GM19467 (cell line): ENCODE measurements around the gene ERVW-1.
"Not testable (repeated sequence)": the region's sequence is repeated elsewhere in the genome, so short reads cannot be mapped to it uniquely, and the experiment has no call there.

ENCODE experiments used
- ATAC-seq: cut with Tn5 transposase; IDR thresholded peaks from one replicate; pipeline ENCODE4 v1.9.1; 2021; ENCODE audit warnings: mild to moderate bottlenecking, moderate library complexity; ENCODE audit not compliant: unreplicated experiment

The ERVW-1 gene, protein sequence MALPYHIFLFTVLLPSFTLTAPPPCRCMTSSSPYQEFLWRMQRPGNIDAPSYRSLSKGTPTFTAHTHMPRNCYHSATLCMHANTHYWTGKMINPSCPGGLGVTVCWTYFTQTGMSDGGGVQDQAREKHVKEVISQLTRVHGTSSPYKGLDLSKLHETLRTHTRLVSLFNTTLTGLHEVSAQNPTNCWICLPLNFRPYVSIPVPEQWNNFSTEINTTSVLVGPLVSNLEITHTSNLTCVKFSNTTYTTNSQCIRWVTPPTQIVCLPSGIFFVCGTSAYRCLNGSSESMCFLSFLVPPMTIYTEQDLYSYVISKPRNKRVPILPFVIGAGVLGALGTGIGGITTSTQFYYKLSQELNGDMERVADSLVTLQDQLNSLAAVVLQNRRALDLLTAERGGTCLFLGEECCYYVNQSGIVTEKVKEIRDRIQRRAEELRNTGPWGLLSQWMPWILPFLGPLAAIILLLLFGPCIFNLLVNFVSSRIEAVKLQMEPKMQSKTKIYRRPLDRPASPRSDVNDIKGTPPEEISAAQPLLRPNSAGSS

DNA sequence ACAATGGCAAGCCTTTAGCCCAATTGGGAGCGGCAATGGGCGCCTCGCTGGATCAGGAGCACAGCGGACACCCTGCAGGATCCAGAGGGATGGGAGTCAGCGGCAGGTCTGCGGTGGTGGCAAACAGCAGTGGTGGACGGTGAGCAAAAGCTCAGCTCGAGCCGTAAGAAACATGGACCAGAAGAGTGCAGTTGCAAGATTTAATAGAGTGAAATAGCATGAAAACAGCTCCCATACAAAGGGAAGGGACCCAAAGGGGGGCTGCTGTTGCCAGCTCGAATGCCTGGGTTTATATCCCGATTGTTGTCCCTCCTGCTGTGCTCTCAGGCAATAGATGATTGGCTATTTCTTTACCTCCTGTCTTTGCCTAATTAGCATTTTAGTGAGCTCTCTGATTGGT lies at the start of gene ERVW-1:
Gene ERVW-1, minus strand, starts transcription at position 266 of the 400 bp plus-strand sequence. CDS start 7,565 bp downstream, outside the sequence.
- ATAC-seq, result not testable (repeated sequence)

DNA sequence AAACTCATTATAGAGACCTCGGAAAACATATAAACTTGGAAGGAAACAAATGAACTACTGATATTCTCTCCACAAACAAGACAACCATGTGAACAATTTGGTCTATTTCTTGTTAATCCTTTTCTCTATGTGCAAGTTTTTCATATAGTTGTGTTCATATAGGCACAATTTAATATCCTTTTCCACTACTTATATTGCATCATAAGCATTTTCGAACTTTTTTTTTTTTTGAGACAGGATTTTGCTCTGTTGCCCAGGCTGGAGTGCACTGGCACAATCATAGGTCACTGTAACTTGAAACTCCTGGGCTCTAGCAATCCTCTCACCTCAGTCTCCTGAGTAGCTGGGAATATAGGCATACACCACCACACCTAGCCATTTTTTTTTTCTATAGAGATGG lies 45.4 kb upstream of the ERVW-1 start:
- ATAC-seq, result no peak

DNA sequence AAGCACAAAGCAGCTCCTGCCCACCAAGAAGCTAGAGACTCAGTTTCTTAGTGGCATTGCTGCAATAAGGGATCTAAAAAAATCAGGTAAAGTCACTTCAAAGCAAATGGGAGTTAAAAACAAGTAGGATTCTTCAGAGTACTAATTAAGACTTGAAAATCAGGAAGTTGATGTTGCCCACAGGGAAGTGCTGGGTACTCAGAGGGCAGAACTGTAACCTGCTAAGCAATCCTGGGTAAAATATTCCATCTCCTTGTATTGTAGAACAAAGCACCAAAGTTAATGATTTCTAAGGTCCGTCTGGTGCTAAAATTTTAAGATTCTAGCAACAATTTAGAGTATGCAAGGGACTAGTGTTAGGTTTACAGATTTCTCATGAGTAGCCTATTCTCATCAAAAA lies 42.3 kb upstream of the ERVW-1 start:
- no peak for ATAC-seq

DNA sequence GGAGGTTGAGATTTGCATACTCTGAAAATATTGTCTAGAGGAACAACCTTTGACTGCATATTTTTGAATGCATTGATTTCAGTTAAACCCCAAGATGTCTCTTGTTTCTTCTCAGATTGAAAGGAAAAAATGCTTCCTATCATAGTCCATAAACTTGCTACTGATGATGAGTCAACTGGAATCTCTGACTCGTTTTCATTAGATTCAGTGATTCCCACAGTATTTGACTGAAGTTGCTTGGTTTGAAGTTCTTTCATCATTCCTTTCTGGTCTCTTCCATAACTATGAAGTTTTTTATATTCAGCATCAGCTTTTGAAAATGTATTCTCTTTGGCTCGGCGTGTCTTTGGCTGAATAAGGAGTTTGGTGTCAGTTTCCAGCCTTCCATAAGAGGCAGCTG lies 39.9 kb upstream of the ERVW-1 start:
- no peak for ATAC-seq

DNA sequence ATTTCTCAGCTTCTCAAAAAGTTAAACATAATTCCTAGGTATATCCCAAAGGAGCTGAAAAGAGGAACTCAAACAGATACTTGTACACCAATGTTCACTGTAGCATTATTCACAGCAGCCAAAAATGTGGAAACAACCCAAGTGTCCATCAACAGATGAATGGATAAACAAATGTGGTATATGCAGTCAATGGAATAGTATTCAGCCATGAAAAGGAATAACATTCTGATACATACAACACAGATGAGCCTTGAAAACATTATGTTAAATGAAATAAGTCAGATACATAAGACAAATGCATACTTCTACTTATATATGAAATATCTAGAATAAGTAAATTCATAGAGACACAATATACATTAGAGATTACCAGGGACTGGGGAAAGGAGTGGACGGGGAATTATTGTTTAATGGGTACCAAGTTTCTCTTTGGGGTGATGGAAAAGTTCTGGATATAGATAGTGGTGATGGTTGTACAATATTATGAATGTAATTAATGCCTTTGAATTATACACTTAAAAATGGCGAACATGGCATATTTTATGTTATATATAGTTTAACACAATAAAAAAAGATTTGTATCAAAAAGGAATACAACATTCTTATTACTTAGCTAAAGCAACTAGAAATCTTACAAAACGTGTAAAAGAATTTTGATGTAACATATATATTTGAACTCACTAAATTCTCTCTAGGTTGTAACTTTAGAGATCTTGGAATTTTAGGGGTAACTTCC lies 35.6 kb upstream of the ERVW-1 start:
- ATAC-seq, result no peak

DNA sequence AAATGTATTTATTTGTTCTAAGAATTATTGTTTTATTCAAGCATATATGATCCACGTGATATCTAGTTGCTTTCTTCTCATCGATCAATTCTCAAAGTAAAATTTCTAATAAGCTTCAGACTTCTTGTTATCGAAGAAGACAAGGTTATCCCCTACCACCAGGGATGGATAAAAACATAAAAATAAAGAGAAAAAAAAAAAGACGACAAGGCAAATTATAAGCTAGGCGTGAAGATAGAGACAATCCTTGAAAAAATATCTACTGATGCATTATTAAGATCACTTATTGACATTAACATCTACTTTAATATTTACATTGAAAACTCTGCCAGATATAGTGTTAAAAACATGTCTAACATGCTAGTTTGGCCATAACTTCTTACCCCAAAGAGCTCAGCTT lies 31.2 kb upstream of the ERVW-1 start:
- no peak for ATAC-seq

DNA sequence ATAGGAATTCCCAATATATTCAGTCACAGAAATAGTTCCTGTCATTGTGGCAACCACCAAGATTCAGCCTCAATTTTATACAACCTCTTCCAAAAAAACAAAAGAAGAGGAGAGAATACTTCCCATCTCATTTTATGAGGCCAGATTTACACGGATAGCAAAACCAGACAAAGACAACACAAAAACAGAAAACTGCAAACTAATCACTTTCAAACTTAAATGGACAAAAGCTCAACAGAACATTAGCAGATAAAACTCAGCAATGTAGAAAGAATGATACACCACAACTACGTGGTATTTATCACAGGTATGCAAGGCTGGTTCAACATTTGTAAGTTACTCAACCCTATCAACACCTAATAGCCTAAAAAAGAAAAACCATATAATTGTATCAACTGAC lies 28.6 kb upstream of the ERVW-1 start:
- ATAC-seq, result no peak

DNA sequence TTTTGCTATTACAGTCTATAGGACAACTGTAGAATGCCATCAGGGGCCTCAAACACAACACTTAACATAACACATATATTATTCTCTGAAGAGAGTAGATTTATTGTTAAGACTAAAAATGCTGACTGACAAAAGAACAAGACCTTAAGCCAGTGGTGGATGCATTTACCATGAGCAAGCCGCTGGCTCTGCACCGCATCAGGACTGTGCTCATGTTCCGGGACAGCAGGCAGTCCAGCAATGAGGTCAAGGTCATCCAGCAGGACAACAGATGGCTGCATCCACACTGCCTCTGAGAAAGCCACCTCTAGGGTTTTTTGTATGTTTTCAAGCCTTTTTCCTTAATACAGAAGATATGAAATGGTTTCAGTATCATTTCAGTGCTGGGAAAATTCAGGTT lies 26.8 kb upstream of the ERVW-1 start:
- ATAC-seq, result no peak

DNA sequence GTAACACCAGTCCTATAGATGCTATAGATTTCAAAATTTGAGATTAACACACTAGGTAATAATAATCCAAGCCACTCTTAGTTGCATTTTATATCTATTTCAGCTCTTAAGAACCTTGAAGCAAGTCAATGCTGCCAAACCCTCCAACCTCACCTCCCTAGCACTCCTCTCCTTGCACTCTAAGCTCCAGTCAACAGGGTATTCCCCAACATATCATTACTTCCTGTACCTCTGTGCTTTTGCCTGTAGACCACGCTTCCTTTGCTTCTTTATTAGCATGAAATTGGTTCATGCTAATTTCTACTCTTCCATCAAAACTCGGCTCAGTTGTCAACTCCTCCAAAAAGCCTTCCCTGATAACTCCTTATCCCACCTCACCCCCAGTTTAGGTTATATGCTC lies 26.0 kb upstream of the ERVW-1 start:
- no peak for ATAC-seq

DNA sequence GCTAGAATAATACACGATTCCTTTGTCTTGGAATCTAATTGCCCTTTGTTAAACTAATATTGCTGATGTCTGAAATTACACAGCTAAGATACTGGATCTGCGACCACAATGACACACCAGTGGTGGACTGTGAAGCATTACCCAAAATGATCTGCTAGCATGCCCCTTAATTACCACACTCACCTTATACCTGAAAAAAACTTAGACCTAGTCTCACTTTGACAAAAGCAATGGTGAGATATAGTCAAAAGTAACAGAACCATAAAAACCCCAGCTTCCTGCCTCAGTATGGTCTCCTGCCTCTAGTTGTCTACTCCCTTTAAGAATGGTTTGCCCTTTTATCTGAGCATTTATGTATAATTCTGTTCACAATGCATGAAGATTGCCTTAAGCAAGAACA lies 20.8 kb upstream of the ERVW-1 start:
- no peak for ATAC-seq

DNA sequence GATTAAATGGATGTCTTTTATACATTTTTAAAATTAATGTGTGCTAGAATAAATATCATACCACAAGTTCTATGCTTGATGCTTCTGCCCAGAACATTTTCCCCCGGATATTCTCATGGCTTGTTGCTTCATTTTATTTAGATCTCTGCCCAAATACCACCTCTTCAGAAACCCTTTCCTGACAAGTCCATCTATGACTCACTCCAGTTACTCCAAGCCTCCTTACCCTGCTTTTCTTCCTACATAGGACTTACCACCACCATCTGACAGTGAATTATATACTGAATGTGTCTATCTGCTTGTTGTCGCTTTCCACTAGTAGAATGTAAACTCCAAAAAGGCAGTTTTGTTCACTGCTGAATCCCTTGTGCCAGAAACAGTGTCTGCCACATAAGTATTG lies 19.1 kb upstream of the ERVW-1 start:
- ATAC-seq, result no peak

DNA sequence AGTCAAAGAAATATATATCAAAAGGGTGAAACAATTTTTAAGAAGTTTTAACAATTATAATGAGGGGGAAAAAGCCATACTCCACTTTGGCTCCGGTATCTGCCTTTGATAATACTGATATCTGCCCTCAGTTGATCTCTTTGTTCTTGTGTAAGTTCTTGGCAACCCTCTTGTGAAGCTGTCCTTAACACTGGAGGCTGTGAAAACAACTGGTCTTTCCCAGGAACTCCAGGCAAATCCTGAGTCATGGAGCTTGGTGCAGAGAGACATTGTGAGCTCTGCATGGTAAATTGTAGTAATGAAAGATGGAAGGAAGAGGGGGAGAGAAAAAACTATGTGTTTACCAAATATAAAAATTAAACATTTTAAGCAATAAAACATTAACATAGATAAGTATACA lies 11.9 kb upstream of the ERVW-1 start:
- no peak for ATAC-seq

DNA sequence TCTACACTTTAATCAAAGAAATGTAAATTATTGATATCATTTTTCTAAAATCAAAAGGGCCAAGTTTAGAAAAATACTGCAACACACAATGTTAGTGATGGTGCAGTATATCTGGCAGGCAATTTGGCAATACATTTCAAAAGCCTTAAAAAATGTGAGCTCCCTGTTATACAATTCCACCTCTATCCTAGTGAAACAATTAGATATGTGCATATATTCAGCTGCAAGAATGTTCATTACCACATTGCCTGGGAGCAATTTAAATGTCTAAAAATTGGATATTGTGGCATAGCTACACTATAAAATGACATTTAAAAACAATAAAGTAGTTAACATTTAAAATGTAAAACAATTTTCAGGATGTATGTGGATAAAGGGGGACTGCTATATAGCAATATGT lies 10.1 kb upstream of the ERVW-1 start:
- ATAC-seq, result no peak

DNA sequence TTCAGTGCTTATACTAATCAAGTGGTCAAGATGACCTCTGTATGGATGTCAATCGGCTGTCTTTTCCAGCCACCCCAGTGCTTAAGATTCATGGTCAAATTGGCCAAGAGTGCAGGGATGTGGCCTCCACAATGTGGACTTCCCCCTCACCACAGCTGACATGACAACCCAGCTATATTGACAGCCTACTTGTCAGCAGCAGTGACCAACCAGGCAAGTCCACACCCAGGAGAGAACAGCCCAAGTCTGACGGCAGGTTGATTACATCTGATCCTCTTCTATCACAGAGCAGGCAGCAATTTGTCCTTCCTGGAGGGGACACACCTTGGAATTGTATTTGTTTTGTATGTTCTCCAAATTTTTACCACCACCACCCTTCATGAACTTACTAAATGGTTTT lies 8.2 kb upstream of the ERVW-1 start:
- ATAC-seq, result no peak

DNA sequence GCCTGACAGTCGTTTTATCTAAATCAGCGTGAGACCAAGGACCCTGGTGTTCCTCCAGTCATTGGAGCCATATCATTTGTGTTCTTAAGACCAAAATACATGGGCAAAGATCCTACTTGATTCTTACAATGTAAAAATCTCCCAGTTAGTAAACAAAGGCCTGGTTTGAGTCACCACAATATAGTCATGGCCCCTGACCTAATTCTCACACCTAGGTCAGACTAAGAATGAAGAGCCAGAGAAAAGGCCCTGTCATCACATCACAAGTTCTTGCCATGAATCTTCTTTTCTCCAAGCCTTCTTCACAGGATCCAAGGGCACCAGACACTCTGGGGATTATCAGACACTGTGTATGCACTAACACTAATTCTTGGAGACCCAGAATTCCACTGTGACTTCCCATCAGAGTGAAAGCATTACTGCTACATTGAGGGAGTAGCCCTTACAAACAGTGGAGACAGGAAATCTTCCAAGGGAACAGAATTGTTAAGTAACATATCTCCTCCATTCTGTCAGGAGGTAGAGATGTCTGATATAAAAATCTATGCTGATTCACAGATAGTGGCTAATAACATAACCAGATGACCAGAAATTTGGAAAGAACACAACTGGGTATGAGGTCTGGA lies 7.6 kb upstream of the ERVW-1 start:
- no peak for ATAC-seq

DNA sequence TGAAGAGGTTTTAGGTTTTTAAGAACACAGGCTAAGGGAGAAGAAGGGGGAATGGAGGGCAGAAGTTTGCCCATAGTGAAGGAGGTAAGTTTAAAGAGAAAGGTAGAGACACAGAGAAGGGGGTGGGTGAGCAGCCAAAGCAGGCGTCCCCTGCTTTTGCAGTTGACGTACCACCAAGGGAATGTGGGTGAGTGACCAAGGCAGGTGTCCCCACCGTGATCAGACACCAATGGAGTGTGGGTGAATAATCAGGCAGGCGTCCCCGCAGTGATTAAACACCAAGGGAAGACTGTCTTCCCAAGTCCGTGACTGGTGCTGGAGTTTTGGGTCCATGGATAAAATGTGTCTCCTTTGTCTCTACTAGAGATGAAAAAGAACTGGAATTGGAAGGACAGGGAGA lies 6.5 kb upstream of the ERVW-1 start:
- not testable (repeated sequence) for ATAC-seq

DNA sequence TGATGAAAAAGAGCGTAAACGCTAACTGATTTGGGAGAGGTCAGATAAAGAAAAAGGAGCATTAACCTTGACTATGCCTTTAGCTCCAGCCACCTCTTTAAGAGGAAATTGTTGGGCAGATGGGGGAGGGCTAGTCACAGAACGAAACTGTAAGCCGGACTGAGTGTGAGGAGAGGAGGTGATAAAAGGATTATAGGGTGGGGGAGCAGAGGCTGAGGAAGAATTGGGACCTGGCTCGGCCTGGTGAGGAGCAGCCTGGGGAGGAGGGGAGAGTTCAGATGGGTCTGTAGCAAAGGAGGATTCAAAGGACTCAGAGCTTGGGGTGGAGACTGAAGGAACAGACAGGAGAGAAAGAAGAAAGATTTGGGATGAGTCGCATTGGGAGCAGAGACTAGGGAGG lies 5.9 kb upstream of the ERVW-1 start:
- not testable (repeated sequence) for ATAC-seq

DNA sequence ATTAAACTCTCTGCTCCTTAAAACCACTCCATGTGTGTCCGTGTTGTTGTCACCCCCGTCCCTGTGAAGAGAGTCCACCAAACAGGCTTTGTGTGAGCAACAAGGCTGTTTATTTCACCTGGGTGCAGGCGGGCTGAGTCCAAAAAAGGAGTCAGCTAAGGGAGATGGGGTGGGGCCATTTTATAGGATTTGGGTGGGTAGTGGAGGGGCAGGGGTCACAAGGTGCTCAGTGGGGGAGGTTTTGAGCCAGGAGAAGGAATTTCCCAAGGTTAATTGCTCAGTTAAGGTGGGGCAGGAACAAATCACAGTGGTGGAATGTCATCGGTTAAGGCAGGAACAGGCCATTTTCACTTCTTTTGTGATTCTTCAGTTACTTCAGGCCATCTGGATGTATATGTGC lies 1.4 kb upstream of the ERVW-1 start:
- ATAC-seq, result not testable (repeated sequence)

DNA sequence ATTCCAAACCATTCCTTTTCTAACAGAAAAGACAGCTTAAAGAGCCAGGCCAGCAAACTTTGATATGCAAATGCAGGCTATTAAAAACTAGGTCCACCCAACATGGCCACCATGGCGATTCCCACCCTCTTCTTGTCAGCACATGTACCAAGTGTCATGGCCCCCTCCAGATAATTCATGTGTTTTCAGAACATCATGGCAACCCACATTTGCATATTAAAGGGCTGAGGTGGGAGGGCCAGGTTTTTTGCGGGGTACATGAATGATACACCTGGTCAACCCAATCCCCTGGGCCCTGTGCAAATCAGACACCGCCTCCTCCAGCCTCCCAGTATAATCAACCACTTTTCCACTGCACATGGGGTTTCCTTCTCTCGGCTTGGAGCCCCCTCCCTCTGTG lies 965 bp upstream of the ERVW-1 start:
- no peak for ATAC-seq

DNA sequence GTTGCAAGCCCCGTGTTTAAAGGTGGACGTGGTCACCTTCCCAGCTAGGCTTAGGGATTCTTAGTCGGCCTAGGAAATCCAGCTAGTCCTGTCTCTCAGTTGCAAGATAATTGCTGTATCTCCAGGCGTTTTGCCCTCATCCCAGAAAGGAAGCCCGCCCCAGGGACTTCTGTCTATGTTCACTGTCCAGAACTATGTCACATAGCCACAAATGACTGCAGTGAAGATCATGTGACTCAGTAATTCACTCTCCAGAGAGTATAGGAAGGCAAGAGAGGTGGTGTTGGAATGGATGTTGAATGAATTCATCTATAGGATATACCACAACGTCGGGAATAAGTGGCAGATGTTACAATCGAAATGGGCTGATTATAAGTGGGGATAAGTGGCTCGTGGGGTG lies 349 bp upstream of the ERVW-1 start:
- ATAC-seq, result no peak

DNA sequence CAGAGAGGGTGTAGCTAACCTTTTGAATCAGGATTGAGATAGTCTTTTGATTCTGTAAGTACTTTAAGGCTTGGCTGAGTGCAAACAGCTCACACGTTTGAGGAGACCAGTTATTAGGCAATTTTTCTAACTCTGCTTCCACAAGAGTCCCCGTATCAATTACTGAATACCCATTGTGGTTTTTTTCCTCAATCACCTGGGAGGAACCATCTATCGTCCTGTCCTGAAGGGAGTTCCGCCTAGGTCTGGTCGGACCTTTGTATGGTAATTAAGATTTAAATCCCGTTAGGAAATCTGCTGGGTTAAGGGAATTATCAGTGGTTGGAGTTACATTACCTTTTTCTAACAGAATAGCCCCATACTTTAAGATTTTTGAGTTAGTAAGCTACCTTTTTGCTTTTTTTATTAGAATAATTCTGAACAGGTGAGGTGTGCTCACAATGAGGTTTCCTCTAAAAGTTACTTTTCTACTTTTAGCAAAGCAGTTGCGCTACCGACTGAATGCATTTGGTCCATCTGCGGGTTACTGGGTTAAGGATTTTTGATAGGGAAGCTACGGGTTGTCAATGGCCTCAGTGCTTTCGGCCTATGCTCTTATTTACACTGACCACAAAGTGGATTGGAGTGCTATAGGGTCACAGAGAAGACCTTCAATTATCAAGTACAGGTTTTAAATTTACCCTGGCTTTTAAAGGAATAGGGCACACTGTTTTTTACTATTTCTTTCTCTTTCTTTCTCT lies 1.7 kb downstream of the ERVW-1 start:
- not testable (repeated sequence) for ATAC-seq
